Amniotic epithelial cell (primary cell): ENCODE data around the gene ACVR2B.
"Not testable (repeated sequence)": the region's sequence is repeated elsewhere in the genome, so short reads cannot be mapped to it uniquely, and the experiment has no call there.

ENCODE experiments used
- DNase-seq: peaks from one replicate; pipeline ENCODE4 v3.0.0-alpha.2; 2010; ENCODE audit warnings: low read depth

The ACVR2B gene

DNA sequence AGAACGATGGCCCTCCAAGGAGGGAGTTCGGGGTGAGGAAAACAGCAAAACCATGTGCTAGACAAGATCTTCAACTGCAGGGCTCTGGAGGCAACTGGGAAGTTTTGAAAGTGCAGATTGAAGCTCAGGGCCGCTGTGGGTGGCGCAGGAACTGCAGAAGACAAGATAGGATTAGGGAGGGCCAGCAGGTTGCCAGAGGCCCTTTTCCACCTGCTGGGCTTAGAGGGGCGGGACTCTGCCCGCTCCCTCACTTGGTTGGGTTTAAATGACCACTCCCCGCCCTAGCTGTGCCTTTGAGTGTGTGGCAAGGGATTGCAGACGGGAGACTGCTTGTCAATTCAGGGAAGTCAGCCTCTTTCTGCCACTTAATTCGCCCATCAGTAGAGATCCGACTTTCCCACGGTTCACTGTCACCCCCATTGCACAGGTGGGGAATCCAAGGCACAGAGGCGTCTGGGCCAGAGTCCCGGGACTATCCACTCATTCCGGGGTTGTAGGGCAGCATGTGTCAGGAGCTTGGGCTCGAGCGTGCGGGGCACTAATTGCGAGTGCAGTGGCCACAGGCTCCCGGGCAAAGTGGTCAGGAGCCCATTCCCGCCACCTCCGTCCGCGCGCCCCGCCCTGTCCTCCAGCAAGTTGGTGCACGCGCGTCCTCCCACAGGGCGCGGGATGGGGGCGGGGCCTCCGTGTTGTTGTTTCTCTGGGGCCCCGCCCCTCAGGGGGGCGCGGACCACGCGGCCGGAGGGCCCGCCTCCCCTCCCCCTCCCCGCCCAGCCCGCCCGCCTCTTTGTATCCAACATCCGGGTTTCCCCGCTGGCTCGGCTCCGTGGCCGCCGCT, at the start of gene ACVR2B:
ACVR2B (plus strand) TSS at position 816 of the 838 bp plus-strand sequence. CDS start 433 bp downstream, outside the sequence.
- peak; percentile 62 for DNase-seq

- peak; percentile 81 for DNase-seq
Measured at GRCh38 chr3:38404286-38404685, 49.4 kb upstream of the ACVR2B start.

- DNase-seq = no peak
Measured at GRCh38 chr3:38411591-38411990, 42.1 kb upstream of the ACVR2B start.

DNA sequence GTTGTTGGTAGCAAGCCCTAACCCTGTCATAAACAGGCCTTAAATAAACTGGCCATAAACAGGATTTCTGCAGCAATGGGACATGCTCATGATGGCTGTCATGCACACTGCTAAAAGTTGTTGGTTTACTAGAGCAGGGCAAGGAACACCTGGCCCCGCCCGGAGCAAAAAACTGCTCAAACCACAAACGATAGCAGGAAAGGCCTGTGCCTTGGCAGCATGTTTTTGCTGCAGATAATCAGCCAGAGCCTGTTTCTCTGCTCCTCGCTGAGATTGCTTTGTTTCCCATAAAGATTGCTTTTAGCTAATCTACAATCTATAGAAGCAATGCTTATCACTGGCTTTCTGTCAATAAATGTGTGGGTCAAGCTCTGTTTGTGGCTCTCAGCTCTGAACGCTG, 32.9 kb upstream of the ACVR2B start:
- not testable (repeated sequence) for DNase-seq

- DNase-seq = no peak
Measured at GRCh38 chr3:38421679-38422336, 31.9 kb upstream of the ACVR2B start.

GRCh38 chr3:38426798-38427426, 26.8 kb upstream of the ACVR2B start:
- not testable (repeated sequence) for DNase-seq

DNA sequence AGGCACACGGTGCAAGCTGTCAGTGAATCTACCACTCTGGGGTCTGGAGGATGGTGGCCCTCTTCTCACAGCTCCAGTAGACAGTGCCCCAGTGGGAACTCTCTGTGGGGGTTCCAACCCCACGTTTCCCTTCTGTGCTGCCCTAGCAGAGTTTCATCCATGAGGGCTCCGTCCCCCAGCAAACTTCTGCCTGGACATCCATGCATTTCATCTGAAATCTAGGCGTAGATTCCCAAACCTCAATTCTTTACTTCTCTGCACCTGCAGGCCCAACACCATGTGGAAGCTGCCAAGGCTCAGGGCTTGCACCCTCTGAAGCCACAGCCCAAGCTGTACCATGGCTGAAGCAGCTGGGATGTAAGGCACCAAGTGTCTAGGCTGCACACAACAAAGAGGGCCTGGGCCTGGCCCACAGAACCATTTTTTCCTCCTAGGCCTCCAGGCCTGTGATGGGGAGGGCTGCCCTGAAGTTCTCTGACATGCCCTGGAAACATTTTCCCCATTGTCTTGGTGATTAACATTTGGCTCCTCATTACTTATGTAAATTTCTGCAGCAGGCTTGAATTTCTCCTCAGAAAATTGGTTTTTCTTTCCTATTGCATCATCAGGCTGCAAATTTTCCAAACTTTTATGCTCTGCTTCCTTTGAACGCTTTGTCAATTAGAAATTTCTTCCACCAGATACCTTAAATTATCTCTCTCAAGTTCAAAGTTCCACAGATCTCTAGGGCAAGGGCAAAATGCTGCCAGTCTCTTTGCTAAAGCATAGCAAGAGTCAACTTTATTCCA, 20.6 kb upstream of the ACVR2B start:
- not testable (repeated sequence) for DNase-seq

DNA sequence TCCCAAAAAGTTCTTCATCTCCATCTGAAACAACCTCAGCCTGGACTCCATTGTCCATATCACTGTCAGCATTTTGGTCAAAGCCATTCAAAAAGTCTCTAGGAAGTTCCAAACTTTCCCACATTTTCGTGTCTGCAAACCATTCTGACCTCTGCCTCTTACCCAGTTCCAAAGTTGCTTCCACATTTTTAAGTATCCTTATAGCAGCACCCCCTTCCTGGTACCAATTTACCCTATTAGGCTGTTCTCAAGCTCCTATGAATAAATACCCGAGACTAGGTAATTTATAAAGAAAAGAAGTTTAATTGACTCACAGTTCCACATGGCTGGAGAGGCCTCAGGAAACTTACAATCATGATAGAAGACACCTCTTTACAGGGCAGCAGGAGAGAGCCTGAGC, 20.0 kb upstream of the ACVR2B start:
- not testable (repeated sequence) for DNase-seq

- peak; percentile 47 for DNase-seq
Measured at GRCh38 chr3:38438436-38439069, 15.1 kb upstream of the ACVR2B start.

- not testable (repeated sequence) for DNase-seq
Measured at GRCh38 chr3:38443205-38443604, 10.5 kb upstream of the ACVR2B start.

GRCh38 chr3:38446085-38446686, 7.5 kb upstream of the ACVR2B start:
- DNase-seq = no peak

DNA sequence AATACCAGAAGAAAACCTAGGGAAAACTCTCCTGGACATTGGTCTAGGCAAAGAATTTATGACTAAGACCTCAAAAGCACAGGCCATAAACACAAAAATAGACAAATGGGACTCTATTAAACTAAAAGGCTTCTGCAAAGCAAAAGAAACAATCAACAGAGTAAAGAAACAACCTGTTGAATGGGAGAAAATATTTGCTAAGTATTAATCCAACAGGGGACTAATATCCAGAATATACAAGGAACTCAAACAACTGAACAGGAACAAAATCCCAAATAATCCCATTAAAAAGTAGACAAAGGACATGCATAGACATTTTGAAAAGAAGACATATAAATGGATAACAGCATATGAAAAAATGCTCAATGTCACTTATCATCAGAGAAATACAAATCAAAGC, 6.9 kb upstream of the ACVR2B start:
- no peak for DNase-seq

GRCh38 chr3:38450853-38451252, 2.8 kb upstream of the ACVR2B start:
- no peak for DNase-seq

DNA sequence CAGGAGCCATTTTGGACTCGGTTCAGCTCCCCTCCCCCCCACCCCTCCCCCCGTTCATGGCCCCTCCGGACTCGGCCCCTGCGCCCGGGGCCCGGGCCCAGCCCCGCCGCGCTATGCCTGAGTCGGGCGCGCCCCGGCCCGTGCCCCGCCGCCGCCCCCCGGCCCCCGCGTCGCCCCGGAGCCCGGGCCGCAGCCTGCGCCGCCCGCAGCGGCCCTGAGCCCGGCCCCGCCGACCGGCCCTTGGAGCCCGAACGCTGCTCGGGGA, 155 bp downstream of the ACVR2B start:
- no peak for DNase-seq

DNA sequence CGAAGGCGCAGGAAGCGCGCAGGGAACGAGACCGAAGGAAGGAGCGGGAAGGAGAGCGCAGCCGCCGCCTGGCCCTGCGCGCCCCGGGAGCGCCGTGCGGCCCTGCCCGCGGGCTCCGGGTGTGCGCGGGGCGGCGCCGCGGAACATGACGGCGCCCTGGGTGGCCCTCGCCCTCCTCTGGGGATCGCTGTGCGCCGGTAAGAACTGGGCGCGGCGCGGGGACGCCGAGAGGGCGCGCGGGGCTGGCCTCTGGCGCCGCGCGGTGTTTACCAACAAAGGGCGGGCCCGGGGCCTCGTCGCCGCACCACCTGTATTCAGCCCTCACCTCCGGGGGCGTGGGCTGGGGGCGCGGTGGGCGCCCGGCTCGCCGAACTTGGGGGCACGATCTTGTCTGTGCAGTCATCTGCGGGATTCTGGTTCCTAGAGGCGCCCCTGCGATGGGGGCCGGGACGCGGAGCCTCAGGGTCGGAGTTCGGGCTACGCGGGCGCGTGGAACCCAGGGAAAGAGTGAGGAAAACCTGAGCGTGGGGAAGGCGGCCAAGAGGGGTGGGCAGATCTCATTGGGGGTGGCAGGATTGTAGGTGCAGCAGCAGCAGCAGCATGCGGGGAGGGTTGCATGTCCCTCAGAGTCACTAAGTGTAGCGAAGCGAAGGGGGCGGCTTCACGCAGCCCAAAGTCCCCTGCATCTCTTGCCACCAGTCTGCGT, 641 bp downstream of the ACVR2B start:
- DNase-seq = no peak

- DNase-seq = peak; percentile 32
Measured at GRCh38 chr3:38454884-38455638, 1.4 kb downstream of the ACVR2B start.

GRCh38 chr3:38455639-38456430, 2.1 kb downstream of the ACVR2B start:
- peak; percentile 46 for DNase-seq

DNA sequence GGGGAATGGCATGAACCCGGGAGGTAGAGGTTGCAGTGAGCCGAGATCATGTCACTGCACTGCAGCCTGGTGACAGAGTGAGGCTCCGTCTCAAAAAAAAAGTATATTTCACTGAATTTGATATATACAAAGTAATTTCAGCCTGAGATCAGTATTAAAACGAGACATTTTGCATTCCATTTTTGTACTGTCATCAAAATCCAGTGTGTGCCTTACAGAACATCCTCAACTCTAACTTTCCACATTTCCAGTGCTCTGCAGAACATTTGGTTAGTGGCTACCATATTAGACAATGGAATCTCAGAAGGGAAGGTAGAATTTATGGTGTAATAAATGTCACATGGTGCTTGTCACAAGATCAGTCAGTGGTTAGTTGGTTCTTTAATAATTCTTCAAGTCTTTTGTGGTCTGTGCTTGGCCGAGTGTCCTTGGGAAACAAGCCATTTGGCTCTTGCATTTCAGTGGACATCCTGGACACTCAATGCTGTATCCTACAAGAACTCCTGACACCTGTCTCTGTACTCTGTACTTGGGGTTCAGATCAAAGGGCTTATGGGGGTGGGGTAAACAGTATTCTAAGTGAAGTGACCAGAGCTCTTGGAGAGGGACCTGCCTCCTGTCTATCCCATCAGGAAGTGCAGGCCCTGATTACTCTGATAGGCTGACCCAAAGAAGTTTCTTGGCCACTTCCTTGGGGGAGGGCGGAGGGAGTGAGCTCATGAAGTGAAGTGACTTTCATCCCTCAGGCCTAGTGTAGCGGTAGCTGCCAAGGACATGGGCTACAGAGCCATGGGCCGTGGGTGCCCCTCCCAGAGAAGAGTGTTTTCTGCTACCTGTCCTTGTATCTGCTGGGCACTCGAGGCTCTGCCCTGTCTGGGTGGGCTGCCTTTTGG, 3.7 kb downstream of the ACVR2B start:
- peak; percentile 41 for DNase-seq
